GM12875 (cell line): ENCODE results near the gene LAP3.
"Not testable (repeated sequence)": the region's sequence is repeated elsewhere in the genome, so short reads cannot be mapped to it uniquely, and the experiment has no call there.

ENCODE experiments used
- H3K4me3 ChIP-seq: one replicate; pipeline ENCODE4 v1.5.1; 2011; ENCODE audit warnings: low read depth, low read length, control low read depth
- TF ChIP-seq, protein P1 (sequence below): IDR thresholded peaks from 2 replicates; pipeline ENCODE4 v1.5.1; 2011; ENCODE audit warnings: low read depth, mild to moderate bottlenecking, control low read depth, inconsistent platforms, low read length, moderate library complexity, borderline replicate concordance; ENCODE audit not compliant: insufficient read depth

Gene LAP3

GRCh38 chr4:17576932-17577664, at the start of gene LAP3:
TSS of gene LAP3 (plus strand) at chr4:17577198. CDS start at chr4:17577466, 268 bp downstream.
- peak within 1 kb of the TSS; percentile 92 for H3K4me3 ChIP-seq
- TF ChIP-seq, protein P1, sequence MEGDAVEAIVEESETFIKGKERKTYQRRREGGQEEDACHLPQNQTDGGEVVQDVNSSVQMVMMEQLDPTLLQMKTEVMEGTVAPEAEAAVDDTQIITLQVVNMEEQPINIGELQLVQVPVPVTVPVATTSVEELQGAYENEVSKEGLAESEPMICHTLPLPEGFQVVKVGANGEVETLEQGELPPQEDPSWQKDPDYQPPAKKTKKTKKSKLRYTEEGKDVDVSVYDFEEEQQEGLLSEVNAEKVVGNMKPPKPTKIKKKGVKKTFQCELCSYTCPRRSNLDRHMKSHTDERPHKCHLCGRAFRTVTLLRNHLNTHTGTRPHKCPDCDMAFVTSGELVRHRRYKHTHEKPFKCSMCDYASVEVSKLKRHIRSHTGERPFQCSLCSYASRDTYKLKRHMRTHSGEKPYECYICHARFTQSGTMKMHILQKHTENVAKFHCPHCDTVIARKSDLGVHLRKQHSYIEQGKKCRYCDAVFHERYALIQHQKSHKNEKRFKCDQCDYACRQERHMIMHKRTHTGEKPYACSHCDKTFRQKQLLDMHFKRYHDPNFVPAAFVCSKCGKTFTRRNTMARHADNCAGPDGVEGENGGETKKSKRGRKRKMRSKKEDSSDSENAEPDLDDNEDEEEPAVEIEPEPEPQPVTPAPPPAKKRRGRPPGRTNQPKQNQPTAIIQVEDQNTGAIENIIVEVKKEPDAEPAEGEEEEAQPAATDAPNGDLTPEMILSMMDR: no peak

- TF ChIP-seq, protein P1: no peak
- H3K4me3 ChIP-seq: no peak overlapping the region
Observed at GRCh38 chr4:17528551-17529165, 48.3 kb upstream of the LAP3 start.

- no peak overlapping the region for H3K4me3 ChIP-seq
- TF ChIP-seq, protein P1: no peak
Observed at GRCh38 chr4:17531538-17532285, 45.3 kb upstream of the LAP3 start.

DNA sequence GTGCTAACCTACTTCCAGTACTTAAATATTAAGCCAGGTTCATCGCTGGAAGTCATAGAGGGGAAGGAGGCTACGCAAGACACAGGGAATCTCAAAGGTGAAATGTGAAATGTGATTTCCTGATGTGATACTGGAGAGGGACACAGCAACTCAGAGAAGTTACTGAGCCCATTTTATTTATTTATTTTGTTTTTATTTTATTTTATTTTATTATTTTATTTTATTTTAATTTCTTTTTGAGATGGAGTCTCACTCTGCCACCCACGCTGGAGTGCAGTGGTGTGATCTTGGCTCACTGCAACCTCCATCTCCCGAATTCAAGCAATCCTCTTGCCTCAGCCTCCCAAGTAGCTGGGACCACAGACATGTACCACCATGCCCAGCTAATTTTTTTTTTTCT, 42.3 kb upstream of the LAP3 start:
- TF ChIP-seq, protein P1: no peak
- H3K4me3 ChIP-seq: no peak overlapping the region

- no peak overlapping the region for H3K4me3 ChIP-seq
- TF ChIP-seq, protein P1: no peak
Observed at GRCh38 chr4:17535242-17535641, 41.8 kb upstream of the LAP3 start.

DNA sequence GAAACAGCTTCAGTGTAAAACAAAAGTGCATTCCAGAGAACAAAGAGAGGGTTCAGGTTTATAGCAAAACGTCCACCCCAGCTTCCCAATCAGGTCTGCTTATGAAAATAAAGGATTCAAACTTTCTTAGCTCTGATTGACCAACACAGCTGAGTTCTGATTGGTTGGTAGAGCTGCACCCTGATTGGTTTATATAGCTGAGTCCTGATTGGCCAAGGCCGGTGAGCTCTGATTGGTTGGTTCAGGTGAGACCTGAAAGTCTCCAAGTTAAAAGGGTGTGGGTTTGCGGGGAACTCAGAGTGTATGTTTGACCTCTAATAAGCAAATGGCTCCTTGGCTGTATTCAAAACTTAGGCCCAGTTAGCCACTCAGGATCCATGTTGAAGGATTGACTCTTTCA, 41.1 kb upstream of the LAP3 start:
- H3K4me3 ChIP-seq: no peak overlapping the region
- TF ChIP-seq, protein P1: no peak

GRCh38 chr4:17537060-17537459, 39.9 kb upstream of the LAP3 start:
- H3K4me3 ChIP-seq: not testable (repeated sequence)
